Stromal cell of bone marrow (primary cell): ENCODE data around the gene MACF1.
A peak's percentile ranks its signal among the peaks of the same experiment; 100 is the strongest.
"Not testable (repeated sequence)": the region's sequence is repeated elsewhere in the genome, so short reads cannot be mapped to it uniquely, and the experiment has no call there.

Experiments
- DNase-seq: peaks from one replicate; pipeline ENCODE4 v3.0.0-alpha.2; 2012; ENCODE audit warnings: low read depth

The MACF1 gene

GRCh38 chr1:39181311-39181710 lies 23.2 kb upstream of the MACF1 start:
- no peak for DNase-seq

- no peak for DNase-seq
These were observed 21.7 kb upstream of the MACF1 start for GRCh38 chr1:39182804-39183203.

- no peak for DNase-seq
These were observed 20.8 kb upstream of the MACF1 start for GRCh38 chr1:39183503-39184353.

GRCh38 chr1:39184354-39184818 lies 20.1 kb upstream of the MACF1 start:
- DNase-seq: no peak

- DNase-seq: no peak
These were observed 17.0 kb upstream of the MACF1 start for GRCh38 chr1:39187275-39188046.

- DNase-seq: no peak
These were observed 14.9 kb upstream of the MACF1 start for GRCh38 chr1:39189592-39190041.

- DNase-seq: no peak
These were observed 14.4 kb upstream of the MACF1 start for GRCh38 chr1:39190096-39190495.

- DNase-seq: no peak
These were observed 10.0 kb upstream of the MACF1 start for GRCh38 chr1:39194398-39195051.

GRCh38 chr1:39195166-39196111 lies 9.1 kb upstream of the MACF1 start:
- no peak for DNase-seq

GRCh38 chr1:39196244-39197215 lies 8.0 kb upstream of the MACF1 start:
- DNase-seq: peak; percentile 36

- DNase-seq: no peak
These were observed 4.9 kb upstream of the MACF1 start for GRCh38 chr1:39199593-39199992.

GRCh38 chr1:39205102-39205780 lies 746 bp downstream of the MACF1 start:
- DNase-seq: peak; percentile 72

- DNase-seq: no peak
These were observed 1.4 kb downstream of the MACF1 start for GRCh38 chr1:39205781-39206464.

- DNase-seq: not testable (repeated sequence)
These were observed 3.9 kb downstream of the MACF1 start for GRCh38 chr1:39208360-39208759.

- no peak for DNase-seq
These were observed 6.2 kb downstream of the MACF1 start for GRCh38 chr1:39210649-39211048.

GRCh38 chr1:39212499-39212898 lies 8.0 kb downstream of the MACF1 start:
- no peak for DNase-seq

GRCh38 chr1:39213511-39214002 lies 9.1 kb downstream of the MACF1 start:
- no peak for DNase-seq

GRCh38 chr1:39214021-39214713 lies 9.7 kb downstream of the MACF1 start:
- no peak for DNase-seq
